Islet of Langerhans (tissue), 1 donor: ENCODE results near the gene TXNDC5.

Experiments used
- FAIRE-seq: peaks from one replicate; lab custom pipeline; 2011; peaks lifted over from hg19 to GRCh38; lab: Jason Lieb, UNC

Gene TXNDC5

GRCh38 chr6:7848229-7848628, 62.4 kb downstream of the TXNDC5 start:
- FAIRE-seq, result no peak

GRCh38 chr6:7846966-7847818, 63.4 kb downstream of the TXNDC5 start:
- no peak for FAIRE-seq

- FAIRE-seq, result no peak
These were observed 68.7 kb downstream of the TXNDC5 start for GRCh38 chr6:7841781-7842468.

GRCh38 chr6:7836371-7837026, 74.1 kb downstream of the TXNDC5 start:
- no peak for FAIRE-seq

GRCh38 chr6:7833751-7834070, 76.9 kb downstream of the TXNDC5 start:
- no peak for FAIRE-seq

GRCh38 chr6:7832904-7833750, 77.5 kb downstream of the TXNDC5 start:
- no peak for FAIRE-seq
